HG03103 (cell line): ENCODE measurements around the gene FAM222A.

Source experiments
- ATAC-seq: cut with Tn5 transposase; IDR thresholded peaks from one replicate; pipeline ENCODE4 v1.9.1; 2021; ENCODE audit warnings: low read depth; ENCODE audit not compliant: unreplicated experiment

Gene FAM222A

GRCh38 chr12:109736552-109737108, 23.0 kb downstream of the FAM222A start:
- no peak for ATAC-seq

GRCh38 chr12:109737126-109737525, 23.5 kb downstream of the FAM222A start:
- ATAC-seq, result no peak

- ATAC-seq, result no peak
Observed at GRCh38 chr12:109737631-109738030, 24.0 kb downstream of the FAM222A start.

GRCh38 chr12:109738209-109738608, 24.6 kb downstream of the FAM222A start:
- no peak for ATAC-seq

GRCh38 chr12:109738878-109739665, 25.4 kb downstream of the FAM222A start:
- ATAC-seq, result no peak

GRCh38 chr12:109739747-109740693, 26.4 kb downstream of the FAM222A start:
- ATAC-seq, result no peak

GRCh38 chr12:109740694-109741245, 27.1 kb downstream of the FAM222A start:
- ATAC-seq, result no peak

- ATAC-seq, result no peak
Observed at GRCh38 chr12:109741286-109741969, 27.8 kb downstream of the FAM222A start.

GRCh38 chr12:109741970-109742703, 28.5 kb downstream of the FAM222A start:
- ATAC-seq, result no peak

- no peak for ATAC-seq
Observed at GRCh38 chr12:109743076-109743910, 29.7 kb downstream of the FAM222A start.

GRCh38 chr12:109744026-109744425, 30.4 kb downstream of the FAM222A start:
- ATAC-seq, result no peak

- ATAC-seq, result no peak
Observed at GRCh38 chr12:109744986-109745942, 31.6 kb downstream of the FAM222A start.

GRCh38 chr12:109752117-109753053, 38.8 kb downstream of the FAM222A start:
- no peak for ATAC-seq

GRCh38 chr12:109753054-109753401, 39.4 kb downstream of the FAM222A start:
- ATAC-seq, result no peak

- ATAC-seq, result no peak
Observed at GRCh38 chr12:109753959-109754358, 40.3 kb downstream of the FAM222A start.

GRCh38 chr12:109756457-109756856, 42.8 kb downstream of the FAM222A start:
- no peak for ATAC-seq
